ENCODE measurements around the gene NUDT6.

- TF ChIP-seq CTCF (IDR thresholded peaks at IDR 0.05; ENCODE audit: insufficient read depth, low read length, poor library complexity, severe bottlenecking) = no peak
- no peak for TF ChIP-seq EZH2phosphoT487 (conservative IDR thresholded peaks at IDR 0.05; ENCODE audit: low read length)
Observed at GRCh38 chr4:122894827-122895226, 27.6 kb downstream of the NUDT6 start.
